Measurements from ENCODE around the gene SND1.

GRCh38 chr7:127833641-127834040 lies 181.6 kb downstream of the SND1 start:
- no peak for TF ChIP-seq YY1 (IDR thresholded peaks at IDR 0.05; ENCODE audit: low read depth)
- TF ChIP-seq CEBPB (IDR thresholded peaks at IDR 0.05), result peak; percentile 52
- TF ChIP-seq TAF1 (IDR thresholded peaks at IDR 0.05; ENCODE audit: low read depth), result no peak

Measured in Ishikawa (cell line).